ENCODE measurements around the gene STXBP6.
"Not testable (repeated sequence)": the region's sequence is repeated elsewhere in the genome, so short reads cannot be mapped to it uniquely, and the experiment has no call there.

STXBP6 gene

GRCh38 chr14:24971255-24971654, 78.7 kb downstream of the STXBP6 start:
- TF ChIP-seq, protein P1, sequence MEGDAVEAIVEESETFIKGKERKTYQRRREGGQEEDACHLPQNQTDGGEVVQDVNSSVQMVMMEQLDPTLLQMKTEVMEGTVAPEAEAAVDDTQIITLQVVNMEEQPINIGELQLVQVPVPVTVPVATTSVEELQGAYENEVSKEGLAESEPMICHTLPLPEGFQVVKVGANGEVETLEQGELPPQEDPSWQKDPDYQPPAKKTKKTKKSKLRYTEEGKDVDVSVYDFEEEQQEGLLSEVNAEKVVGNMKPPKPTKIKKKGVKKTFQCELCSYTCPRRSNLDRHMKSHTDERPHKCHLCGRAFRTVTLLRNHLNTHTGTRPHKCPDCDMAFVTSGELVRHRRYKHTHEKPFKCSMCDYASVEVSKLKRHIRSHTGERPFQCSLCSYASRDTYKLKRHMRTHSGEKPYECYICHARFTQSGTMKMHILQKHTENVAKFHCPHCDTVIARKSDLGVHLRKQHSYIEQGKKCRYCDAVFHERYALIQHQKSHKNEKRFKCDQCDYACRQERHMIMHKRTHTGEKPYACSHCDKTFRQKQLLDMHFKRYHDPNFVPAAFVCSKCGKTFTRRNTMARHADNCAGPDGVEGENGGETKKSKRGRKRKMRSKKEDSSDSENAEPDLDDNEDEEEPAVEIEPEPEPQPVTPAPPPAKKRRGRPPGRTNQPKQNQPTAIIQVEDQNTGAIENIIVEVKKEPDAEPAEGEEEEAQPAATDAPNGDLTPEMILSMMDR (IDR thresholded peaks at IDR 0.05): no peak
- Histone ChIP-seq H3K9me3 (no peaks in the 10 kb centered on the region), H3K27ac (no peak overlapping the region), H3K4me3 (ENCODE audit: low read depth in 1 of 2, low read length in 1 of 2) (no peak overlapping the region), H3K27me3 (no peaks in the 10 kb centered on the region), H3K4me1 (ENCODE audit: control insufficient read depth in 1 of 2, insufficient read depth in 1 of 2, low read depth in 1 of 2, low read length in 1 of 2) (no peaks in the 10 kb centered on the region), H3K36me3 (no peaks in the 10 kb centered on the region)

DNA sequence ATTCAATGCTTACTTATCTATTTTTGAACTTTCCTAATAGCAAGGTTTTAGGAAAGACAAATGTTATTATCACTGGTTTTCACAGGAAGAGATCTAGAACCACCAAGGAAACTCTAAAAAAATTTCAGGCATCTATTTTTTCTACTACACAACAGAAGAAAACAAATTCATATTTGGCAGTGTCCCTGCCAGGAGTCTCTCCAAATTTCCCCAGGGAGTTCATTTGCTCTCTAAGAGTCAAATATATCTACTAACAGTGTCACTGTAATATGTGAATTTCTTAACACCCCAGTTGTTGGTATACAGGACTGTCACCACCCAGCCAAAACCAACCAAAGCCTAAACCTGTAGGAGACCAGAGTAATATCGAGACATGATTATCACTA, 83.4 kb downstream of the STXBP6 start:
- H3K27me3 ChIP-seq: no peaks in the 10 kb centered on the region
- TF ChIP-seq, protein P1 (IDR thresholded peaks at IDR 0.05): no peak
- H3K4me3 ChIP-seq (ENCODE audit: low read depth in 1 of 2, low read length in 1 of 2): no peak overlapping the region
- no peaks in the 10 kb centered on the region for H3K9me3 ChIP-seq
- H3K36me3 ChIP-seq: no peaks in the 10 kb centered on the region
- H3K4me1 ChIP-seq (ENCODE audit: control insufficient read depth in 1 of 2, insufficient read depth in 1 of 2, low read depth in 1 of 2, low read length in 1 of 2): no peaks in the 10 kb centered on the region
- H3K27ac ChIP-seq: no peak overlapping the region

DNA sequence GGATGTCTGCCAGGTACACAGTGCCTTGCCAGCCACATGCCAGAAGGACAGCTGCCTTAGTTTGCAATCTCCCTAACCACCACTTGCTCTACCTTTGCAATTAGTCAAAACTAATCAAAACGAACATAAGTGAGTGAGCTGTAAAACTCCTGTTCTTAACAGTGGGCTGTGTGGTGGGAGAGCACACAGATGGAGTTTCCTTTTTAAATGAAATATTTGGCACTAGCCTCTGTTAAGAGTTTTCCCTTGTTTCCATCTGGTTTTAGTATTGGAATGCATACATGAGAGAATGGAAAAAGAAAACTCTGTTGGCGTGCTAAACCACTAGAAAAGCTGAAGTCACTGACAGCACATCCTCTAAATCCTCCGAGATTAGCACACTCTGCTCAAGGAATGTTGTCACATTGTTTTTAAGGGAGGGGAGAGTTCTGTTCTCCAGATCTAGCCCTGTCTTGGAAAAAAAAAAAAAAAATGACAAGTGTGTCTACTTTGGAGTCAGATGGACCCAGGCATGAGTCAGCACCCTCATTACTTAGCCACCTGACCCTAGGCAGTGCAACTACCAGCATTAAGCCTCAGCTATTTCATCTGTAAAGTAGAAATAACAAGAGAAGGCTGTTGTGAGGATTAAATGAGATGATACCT, 83.9 kb downstream of the STXBP6 start:
- H3K4me1 ChIP-seq (ENCODE audit: control insufficient read depth in 1 of 2, insufficient read depth in 1 of 2, low read depth in 1 of 2, low read length in 1 of 2): no peaks in the 10 kb centered on the region
- no peak overlapping the region for H3K4me3 ChIP-seq (ENCODE audit: low read depth in 1 of 2, low read length in 1 of 2)
- H3K9me3 ChIP-seq: no peaks in the 10 kb centered on the region
- H3K27me3 ChIP-seq: no peaks in the 10 kb centered on the region
- TF ChIP-seq, protein P1 (IDR thresholded peaks at IDR 0.05): no peak
- no peak overlapping the region for H3K27ac ChIP-seq
- no peaks in the 10 kb centered on the region for H3K36me3 ChIP-seq

DNA sequence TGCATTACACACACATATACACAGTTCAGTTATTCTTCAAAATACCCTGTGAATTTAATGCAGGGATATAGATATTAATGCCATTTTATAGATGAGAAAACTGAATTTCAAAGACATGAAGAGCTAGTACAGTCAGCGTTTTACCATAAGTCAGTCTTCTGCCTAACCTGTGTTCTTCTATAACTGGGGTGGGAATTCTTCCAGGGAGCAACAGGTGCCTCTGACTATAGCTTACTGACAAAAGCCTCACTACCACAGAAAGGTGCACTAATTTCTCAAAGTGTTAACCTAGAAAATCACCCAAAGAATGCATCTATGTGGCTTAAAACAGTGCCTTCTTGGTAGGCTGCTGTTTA, 84.4 kb downstream of the STXBP6 start:
- H3K27me3 ChIP-seq: no peaks in the 10 kb centered on the region
- no peaks in the 10 kb centered on the region for H3K4me1 ChIP-seq (ENCODE audit: control insufficient read depth in 1 of 2, insufficient read depth in 1 of 2, low read depth in 1 of 2, low read length in 1 of 2)
- H3K27ac ChIP-seq: no peak overlapping the region
- H3K9me3 ChIP-seq: no peaks in the 10 kb centered on the region
- TF ChIP-seq, protein P1 (IDR thresholded peaks at IDR 0.05): no peak
- no peak overlapping the region for H3K4me3 ChIP-seq (ENCODE audit: low read depth in 1 of 2, low read length in 1 of 2)
- H3K36me3 ChIP-seq: no peaks in the 10 kb centered on the region

DNA sequence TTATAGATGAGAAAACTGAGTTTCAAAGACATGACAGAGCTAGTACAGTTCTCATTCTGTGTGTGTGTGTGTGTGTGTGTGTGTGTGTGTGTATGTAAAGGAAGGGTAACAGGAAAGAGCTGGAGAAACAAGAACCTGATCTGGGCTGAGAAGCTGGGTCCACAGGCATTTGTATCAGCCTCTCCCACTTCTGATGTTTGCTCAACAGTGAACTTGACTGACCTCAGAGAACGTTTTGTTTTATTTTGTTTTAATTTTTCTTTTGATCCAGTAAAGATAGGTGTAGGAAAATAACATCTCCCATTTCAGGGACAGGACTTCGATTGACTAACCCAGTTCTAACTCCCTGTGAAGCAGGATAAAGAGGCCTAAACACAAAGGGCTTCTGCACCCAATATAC, 85.4 kb downstream of the STXBP6 start:
- TF ChIP-seq, protein P1 (IDR thresholded peaks at IDR 0.05): no peak
- Histone ChIP-seq H3K27me3 (no peaks in the 10 kb centered on the region), H3K4me3 (ENCODE audit: low read depth in 1 of 2, low read length in 1 of 2) (no peak overlapping the region), H3K9me3 (no peaks in the 10 kb centered on the region), H3K27ac (no peak overlapping the region), H3K36me3 (no peaks in the 10 kb centered on the region), H3K4me1 (ENCODE audit: control insufficient read depth in 1 of 2, insufficient read depth in 1 of 2, low read depth in 1 of 2, low read length in 1 of 2) (no peaks in the 10 kb centered on the region)

DNA sequence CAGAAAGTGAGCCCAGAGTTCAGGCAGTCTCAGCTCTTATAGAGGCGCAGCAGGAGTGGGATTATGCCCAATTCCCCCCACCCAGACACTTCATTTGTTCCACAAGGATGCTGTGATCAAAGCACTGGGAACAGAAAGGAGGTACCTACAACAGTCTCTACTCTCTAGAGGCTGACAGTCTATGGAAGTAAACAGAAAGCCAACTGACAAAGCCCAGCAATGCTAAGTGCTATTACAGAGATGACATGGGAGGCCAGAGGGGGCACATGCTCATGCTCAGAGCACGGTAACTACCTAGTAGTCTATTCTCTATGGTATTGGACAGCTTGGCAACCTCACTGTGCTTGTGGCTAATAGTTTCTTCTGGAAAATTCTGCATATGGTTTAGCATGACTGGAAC, 85.9 kb downstream of the STXBP6 start:
- Histone ChIP-seq H3K27me3 (no peaks in the 10 kb centered on the region), H3K4me3 (ENCODE audit: low read depth in 1 of 2, low read length in 1 of 2) (no peak overlapping the region), H3K36me3 (no peaks in the 10 kb centered on the region), H3K9me3 (no peaks in the 10 kb centered on the region), H3K27ac (no peak overlapping the region), H3K4me1 (ENCODE audit: control insufficient read depth in 1 of 2, insufficient read depth in 1 of 2, low read depth in 1 of 2, low read length in 1 of 2) (no peaks in the 10 kb centered on the region)
- TF ChIP-seq, protein P1 (IDR thresholded peaks at IDR 0.05): no peak

DNA sequence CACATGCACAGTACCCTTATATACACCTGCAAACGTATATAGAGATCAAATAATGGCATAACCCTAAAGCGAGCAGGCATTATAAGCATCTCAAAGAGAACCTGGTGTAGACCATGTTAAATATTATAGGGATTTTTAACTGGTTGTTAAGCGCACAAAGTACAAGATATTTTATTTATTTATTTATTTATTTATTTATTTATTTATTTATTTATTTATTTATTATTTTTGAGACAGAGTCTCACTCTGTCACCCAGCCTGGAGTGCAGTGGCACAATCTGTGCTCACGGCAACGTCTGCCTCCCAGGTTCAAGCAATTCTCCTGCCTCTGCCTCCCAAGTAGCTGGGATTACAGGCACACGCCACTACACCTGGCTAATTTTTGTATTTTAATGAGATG, 87.8 kb downstream of the STXBP6 start:
- H3K27ac ChIP-seq; H3K4me3 ChIP-seq (ENCODE audit: low read depth in 1 of 2, low read length in 1 of 2); H3K4me1 ChIP-seq (ENCODE audit: control insufficient read depth in 1 of 2, insufficient read depth in 1 of 2, low read depth in 1 of 2, low read length in 1 of 2); H3K9me3 ChIP-seq; H3K27me3 ChIP-seq; H3K36me3 ChIP-seq: not testable (repeated sequence)

Measured in neutrophil (primary cell).